GM21360 (cell line): ENCODE results near the gene DAGLA.

Experiments used
- ATAC-seq: cut with Tn5 transposase; IDR thresholded peaks from one replicate; pipeline ENCODE4 v1.9.1; 2021; ENCODE audit warnings: mild to moderate bottlenecking, moderate library complexity; ENCODE audit not compliant: unreplicated experiment

DAGLA gene

GRCh38 chr11:61793083-61793828 is 113.1 kb downstream of the DAGLA start:
- ATAC-seq = no peak

- no peak for ATAC-seq
Measured at GRCh38 chr11:61793829-61794204, 113.6 kb downstream of the DAGLA start.

GRCh38 chr11:61794579-61794978 is 114.4 kb downstream of the DAGLA start:
- ATAC-seq = no peak

GRCh38 chr11:61795459-61795858 is 115.3 kb downstream of the DAGLA start:
- no peak for ATAC-seq

GRCh38 chr11:61795876-61796526 is 115.8 kb downstream of the DAGLA start:
- no peak for ATAC-seq
